NCI-H446 (cell line): ENCODE results near the gene SLC6A20.

Experiments used
- DNase-seq, 2 experiments: peaks; one replicate each; lab custom pipeline; 2025; lab: John Stamatoyannopoulos, UW

Gene SLC6A20

GRCh38 chr3:45800611-45801010 is 4.3 kb upstream of the SLC6A20 start:
- DNase-seq = no peak

- no peak for DNase-seq
These were observed 3.2 kb upstream of the SLC6A20 start for GRCh38 chr3:45799586-45799985.

GRCh38 chr3:45798034-45798433 is 1.7 kb upstream of the SLC6A20 start:
- no peak for DNase-seq

GRCh38 chr3:45796902-45797637 is 734 bp upstream of the SLC6A20 start:
- no peak for DNase-seq

- DNase-seq = no peak
These were observed 841 bp downstream of the SLC6A20 start for GRCh38 chr3:45795509-45795881.

- no peak for DNase-seq
These were observed 1.7 kb downstream of the SLC6A20 start for GRCh38 chr3:45794660-45795059.

GRCh38 chr3:45794177-45794560 is 2.2 kb downstream of the SLC6A20 start:
- no peak for DNase-seq

GRCh38 chr3:45793482-45794176 is 2.7 kb downstream of the SLC6A20 start:
- no peak for DNase-seq

- DNase-seq = no peak
These were observed 3.7 kb downstream of the SLC6A20 start for GRCh38 chr3:45792516-45793172.

- DNase-seq = no peak
These were observed 4.3 kb downstream of the SLC6A20 start for GRCh38 chr3:45792036-45792435.

GRCh38 chr3:45790596-45790995 is 5.7 kb downstream of the SLC6A20 start:
- DNase-seq = no peak

- no peak for DNase-seq
These were observed 7.0 kb downstream of the SLC6A20 start for GRCh38 chr3:45789235-45789812.

GRCh38 chr3:45787551-45787950 is 8.8 kb downstream of the SLC6A20 start:
- DNase-seq = no peak

GRCh38 chr3:45786801-45787495 is 9.4 kb downstream of the SLC6A20 start:
- DNase-seq = no peak

- DNase-seq = no peak
These were observed 10.7 kb downstream of the SLC6A20 start for GRCh38 chr3:45785605-45786150.

- no peak for DNase-seq
These were observed 12.7 kb downstream of the SLC6A20 start for GRCh38 chr3:45783667-45784066.

GRCh38 chr3:45782381-45782780 is 14.0 kb downstream of the SLC6A20 start:
- no peak for DNase-seq

GRCh38 chr3:45781841-45782240 is 14.5 kb downstream of the SLC6A20 start:
- DNase-seq = no peak

GRCh38 chr3:45781271-45781670 is 15.1 kb downstream of the SLC6A20 start:
- no peak for DNase-seq

- DNase-seq = no peak
These were observed 16.3 kb downstream of the SLC6A20 start for GRCh38 chr3:45779746-45780735.

- no peak for DNase-seq
These were observed 17.6 kb downstream of the SLC6A20 start for GRCh38 chr3:45778761-45779201.
